Keratinocyte (primary cell): ENCODE measurements around the gene P2RX3.

Experiments
- CTCF ChIP-seq, 3 experiments: IDR thresholded peaks in 1 of 3; conservative IDR thresholded peaks in 1 of 3; optimal IDR thresholded peaks in 1 of 3; 2 replicates in 2 of 3; 3 replicates in 1 of 3; pipeline versions ENCODE3 to v1.5.1; 2011; ENCODE audit warnings: low read length in 3 of 3, mild to moderate bottlenecking in 3 of 3, moderate library complexity in 2 of 3, control low read depth in 1 of 3, inconsistent platforms in 1 of 3; ENCODE audit not compliant: insufficient read depth in 2 of 3; ENCODE audit errors: extremely low read depth in 1 of 3
- EZH2 ChIP-seq: IDR thresholded peaks from one replicate; pipeline ENCODE4 v1.6.1; 2012; ENCODE audit warnings: inconsistent platforms, mild to moderate bottlenecking, low read length, moderate library complexity

- TF ChIP-seq CTCF (optimal IDR thresholded peaks at IDR 0.05 in 1 of 3, IDR thresholded peaks at IDR 0.05 in 1 of 3, conservative IDR thresholded peaks at IDR 0.05 in 1 of 3; ENCODE audit: extremely low read depth in 1 of 3, insufficient read depth in 2 of 3, low read length in 3 of 3) (no peak), EZH2 (no peak)
These were observed 30.1 kb downstream of the P2RX3 start for GRCh38 chr11:57368106-57368844.
